GM12873 (cell line): ENCODE measurements around the gene MED13.

ENCODE experiments used
- CTCF ChIP-seq: IDR thresholded peaks from 2 replicates; pipeline ENCODE4 v1.5.1; 2012; ENCODE audit warnings: low read depth, mild to moderate bottlenecking, moderate library complexity, low read length, control low read depth; ENCODE audit not compliant: insufficient read depth; ENCODE audit errors: missing control alignments

The MED13 gene

GRCh38 chr17:61942085-61942484, 123.0 kb downstream of the MED13 start:
- no peak for TF ChIP-seq CTCF

- no peak for TF ChIP-seq CTCF
Measured at GRCh38 chr17:61928101-61928436, 137.0 kb downstream of the MED13 start.

- no peak for TF ChIP-seq CTCF
Measured at GRCh38 chr17:61927208-61928100, 137.6 kb downstream of the MED13 start, which contains the start of gene INTS2. Gene INTS2, minus strand, starts transcription at chr17:61927982. Its CDS starts 1,338 bp downstream, at chr17:61926644.

- no peak for TF ChIP-seq CTCF
Measured at GRCh38 chr17:61926826-61927207, 138.3 kb downstream of the MED13 start.

- TF ChIP-seq CTCF, result no peak
Measured at GRCh38 chr17:61908292-61909037, 156.6 kb downstream of the MED13 start.

- no peak for TF ChIP-seq CTCF
Measured at GRCh38 chr17:61907361-61907760, 157.7 kb downstream of the MED13 start.

GRCh38 chr17:61904094-61904710, 160.9 kb downstream of the MED13 start:
- no peak for TF ChIP-seq CTCF
